GM19043 (cell line): Measurements from ENCODE around the gene SERPINB6.

Source experiments
- ATAC-seq: cut with Tn5 transposase; IDR thresholded peaks from one replicate; pipeline ENCODE4 v1.9.1; 2021; ENCODE audit warnings: low read depth; ENCODE audit not compliant: unreplicated experiment

The SERPINB6 gene

GRCh38 chr6:2999618-3000557 is 28.5 kb upstream of the SERPINB6 start, which contains the start of gene NQO2:
Gene NQO2 (plus strand): TSS chr6:2999894. CDS start chr6:3006553, 6,659 bp downstream.
- peak; percentile 60 for ATAC-seq

GRCh38 chr6:2998998-2999617 is 27.7 kb upstream of the SERPINB6 start:
- ATAC-seq = peak; percentile 21

GRCh38 chr6:2998249-2998997 is 27.1 kb upstream of the SERPINB6 start:
- peak; percentile 35 for ATAC-seq

GRCh38 chr6:2993755-2994317 is 22.5 kb upstream of the SERPINB6 start:
- ATAC-seq = no peak

- ATAC-seq = no peak
Measured at GRCh38 chr6:2992330-2992979, 21.1 kb upstream of the SERPINB6 start.

GRCh38 chr6:2990932-2991506 is 19.7 kb upstream of the SERPINB6 start:
- ATAC-seq = no peak

GRCh38 chr6:2990248-2990931 is 19.0 kb upstream of the SERPINB6 start:
- no peak for ATAC-seq

- peak; percentile 70 for ATAC-seq
Measured at GRCh38 chr6:2989332-2990247, 18.2 kb upstream of the SERPINB6 start.

- peak; percentile 43 for ATAC-seq
Measured at GRCh38 chr6:2988426-2989331, 17.3 kb upstream of the SERPINB6 start.

- ATAC-seq = no peak
Measured at GRCh38 chr6:2988094-2988425, 16.7 kb upstream of the SERPINB6 start.

- ATAC-seq = no peak
Measured at GRCh38 chr6:2986722-2987221, 15.4 kb upstream of the SERPINB6 start.

GRCh38 chr6:2984738-2985406 is 13.5 kb upstream of the SERPINB6 start:
- ATAC-seq = no peak

- no peak for ATAC-seq
Measured at GRCh38 chr6:2982426-2983117, 11.2 kb upstream of the SERPINB6 start.

- no peak for ATAC-seq
Measured at GRCh38 chr6:2980465-2980855, 9.1 kb upstream of the SERPINB6 start.

- no peak for ATAC-seq
Measured at GRCh38 chr6:2979819-2980464, 8.6 kb upstream of the SERPINB6 start.

- no peak for ATAC-seq
Measured at GRCh38 chr6:2978923-2979322, 7.6 kb upstream of the SERPINB6 start.
